HFF-Myc (cell line): ENCODE measurements around the gene CTNND2.

Source experiments
- DNase-seq: peaks from one replicate; pipeline ENCODE4 v3.0.0-alpha.2; 2011; ENCODE audit warnings: low read depth; ENCODE audit errors: extremely low read depth
- H3K4me3 ChIP-seq: replicated peaks from 2 replicates; pipeline ENCODE4 v1.5.1; 2011; ENCODE audit warnings: low read depth, mild to moderate bottlenecking, control low read depth, low read length
- CTCF ChIP-seq: IDR thresholded peaks from 2 replicates; pipeline ENCODE4 v1.5.1; 2012; ENCODE audit warnings: mild to moderate bottlenecking, low read depth, low read length, control low read depth; ENCODE audit errors: missing control alignments

CTNND2 gene

GRCh38 chr5:11878814-11879213 is 25.4 kb downstream of the CTNND2 start:
- no peak overlapping the region for H3K4me3 ChIP-seq
- no peak for DNase-seq
- TF ChIP-seq CTCF: no peak

- no peak overlapping the region for H3K4me3 ChIP-seq
- DNase-seq: no peak
- no peak for TF ChIP-seq CTCF
Observed at GRCh38 chr5:11873587-11873986, 30.7 kb downstream of the CTNND2 start.

- no peak for DNase-seq
- TF ChIP-seq CTCF: no peak
- H3K4me3 ChIP-seq: no peak overlapping the region
Observed at GRCh38 chr5:11869203-11869602, 35.0 kb downstream of the CTNND2 start.

GRCh38 chr5:11863911-11864310 is 40.3 kb downstream of the CTNND2 start:
- no peak for DNase-seq
- TF ChIP-seq CTCF: no peak

GRCh38 chr5:11857391-11857790 is 46.9 kb downstream of the CTNND2 start:
- no peak for DNase-seq
- TF ChIP-seq CTCF: no peak
- H3K4me3 ChIP-seq: no peak overlapping the region

More at GRCh38 chr5:11863911-11864310, 40.3 kb downstream of the CTNND2 start:
- no peak overlapping the region for H3K4me3 ChIP-seq

- no peak overlapping the region for H3K4me3 ChIP-seq
- no peak for DNase-seq
- no peak for TF ChIP-seq CTCF
Observed at GRCh38 chr5:11854936-11855335, 49.3 kb downstream of the CTNND2 start.

GRCh38 chr5:11853796-11854195 is 50.5 kb downstream of the CTNND2 start:
- no peak for TF ChIP-seq CTCF
- no peak overlapping the region for H3K4me3 ChIP-seq
- DNase-seq: no peak
